ENCODE data around the gene CD40.

The CD40 gene

GRCh38 chr20:46173652-46174468, 55.7 kb downstream of the CD40 start:
- Histone ChIP-seq H3K4me2 (ENCODE audit: low read length) (no peak overlapping the region), H3K36me3 (ENCODE audit: control insufficient read depth, insufficient read depth, low read length) (no peaks in the 10 kb centered on the region), H3K4me1 (ENCODE audit: control insufficient read depth, low read depth, low read length) (no peaks in the 10 kb centered on the region), H3K27ac (ENCODE audit: low read depth, low read length) (no peak overlapping the region), H3K4ac (ENCODE audit: low read depth, low read length) (no peak overlapping the region), H2BK5ac (ENCODE audit: low read length) (no peak overlapping the region), H4K5ac (ENCODE audit: low read length) (no peak overlapping the region), H3K27me3 (ENCODE audit: insufficient read depth, low read length, poor library complexity) (peaks cover 13% of the 10 kb centered on the region), H3K79me1 (ENCODE audit: low read length) (no peaks in the 10 kb centered on the region), H3K23ac (ENCODE audit: low read length) (no peak overlapping the region), H2AK5ac (ENCODE audit: low read length) (no peak overlapping the region), H3K18ac (ENCODE audit: low read length) (no peak overlapping the region), H3K4me3 (ENCODE audit: low read length) (no peak overlapping the region), H3K79me2 (ENCODE audit: control insufficient read depth, insufficient read depth, low read length) (no peaks in the 10 kb centered on the region), H3K9ac (ENCODE audit: low read length) (no peak overlapping the region), H4K8ac (ENCODE audit: low read depth, low read length) (no peak overlapping the region), H2BK120ac (ENCODE audit: low read depth, low read length) (no peak overlapping the region), H2BK15ac (replicated peaks; ENCODE audit: low read depth) (no peak overlapping the region), H3K56ac (ENCODE audit: low read length) (no peak overlapping the region)
- no peak for DNase-seq
- no CpG with 5 or more reads among the region's 25 CpGs for WGBS (ENCODE audit: extremely low coverage, insufficient coverage, low lambda C conversion rate)

- H4K8ac ChIP-seq (ENCODE audit: low read depth, low read length), result no peak overlapping the region
- H3K27me3 ChIP-seq (ENCODE audit: insufficient read depth, low read length, poor library complexity), result peaks cover 13% of the 10 kb centered on the region
- no peaks in the 10 kb centered on the region for H3K79me2 ChIP-seq (ENCODE audit: control insufficient read depth, insufficient read depth, low read length)
- H4K5ac ChIP-seq (ENCODE audit: low read length), result no peak overlapping the region
- no CpG with 5 or more reads among the region's 77 CpGs for WGBS (ENCODE audit: extremely low coverage, insufficient coverage, low lambda C conversion rate)
- no peak overlapping the region for H2BK15ac ChIP-seq (replicated peaks; ENCODE audit: low read depth)
- H3K4ac ChIP-seq (ENCODE audit: low read depth, low read length), result no peak overlapping the region
- H3K56ac ChIP-seq (ENCODE audit: low read length), result no peak overlapping the region
- H2BK120ac ChIP-seq (ENCODE audit: low read depth, low read length), result no peak overlapping the region
- H2BK5ac ChIP-seq (ENCODE audit: low read length), result no peak overlapping the region
- no peaks in the 10 kb centered on the region for H3K4me1 ChIP-seq (ENCODE audit: control insufficient read depth, low read depth, low read length)
- DNase-seq, result peak; percentile 88
- no peaks in the 10 kb centered on the region for H3K36me3 ChIP-seq (ENCODE audit: control insufficient read depth, insufficient read depth, low read length)
- H3K4me2 ChIP-seq (ENCODE audit: low read length), result peak overlapping the region; percentile 20
- no peak overlapping the region for H3K4me3 ChIP-seq (ENCODE audit: low read length)
- no peak overlapping the region for H3K27ac ChIP-seq (ENCODE audit: low read depth, low read length)
- no peak overlapping the region for H3K23ac ChIP-seq (ENCODE audit: low read length)
- no peak overlapping the region for H2AK5ac ChIP-seq (ENCODE audit: low read length)
- no peak overlapping the region for H3K9ac ChIP-seq (ENCODE audit: low read length)
- H3K18ac ChIP-seq (ENCODE audit: low read length), result no peak overlapping the region
- no peaks in the 10 kb centered on the region for H3K79me1 ChIP-seq (ENCODE audit: low read length)
Measured at GRCh38 chr20:46174469-46175126, 56.5 kb downstream of the CD40 start.

- H3K18ac ChIP-seq (ENCODE audit: low read length), result no peak overlapping the region
- H3K4ac ChIP-seq (ENCODE audit: low read depth, low read length), result no peak overlapping the region
Measured at GRCh38 chr20:46175127-46175494, 57.0 kb downstream of the CD40 start.

GRCh38 chr20:46176739-46177378, 58.7 kb downstream of the CD40 start:
- H3K9ac ChIP-seq (ENCODE audit: low read length), result no peak overlapping the region
- no peak overlapping the region for H2AK5ac ChIP-seq (ENCODE audit: low read length)
- H3K79me1 ChIP-seq (ENCODE audit: low read length), result no peaks in the 10 kb centered on the region
- H3K27me3 ChIP-seq (ENCODE audit: insufficient read depth, low read length, poor library complexity), result peaks cover 13% of the 10 kb centered on the region
- H3K4me2 ChIP-seq (ENCODE audit: low read length), result no peak overlapping the region
- no peak overlapping the region for H3K27ac ChIP-seq (ENCODE audit: low read depth, low read length)
- H4K5ac ChIP-seq (ENCODE audit: low read length), result no peak overlapping the region
- H3K36me3 ChIP-seq (ENCODE audit: control insufficient read depth, insufficient read depth, low read length), result no peaks in the 10 kb centered on the region
- no peak overlapping the region for H3K56ac ChIP-seq (ENCODE audit: low read length)
- no peak overlapping the region for H2BK15ac ChIP-seq (replicated peaks; ENCODE audit: low read depth)
- no peak overlapping the region for H4K8ac ChIP-seq (ENCODE audit: low read depth, low read length)
- no peaks in the 10 kb centered on the region for H3K79me2 ChIP-seq (ENCODE audit: control insufficient read depth, insufficient read depth, low read length)
- DNase-seq, result no peak
- no peak overlapping the region for H3K18ac ChIP-seq (ENCODE audit: low read length)
- H3K23ac ChIP-seq (ENCODE audit: low read length), result no peak overlapping the region
- no peak overlapping the region for H3K4me3 ChIP-seq (ENCODE audit: low read length)
- no peak overlapping the region for H3K4ac ChIP-seq (ENCODE audit: low read depth, low read length)
- H2BK120ac ChIP-seq (ENCODE audit: low read depth, low read length), result no peak overlapping the region
- no peak overlapping the region for H2BK5ac ChIP-seq (ENCODE audit: low read length)
- no peaks in the 10 kb centered on the region for H3K4me1 ChIP-seq (ENCODE audit: control insufficient read depth, low read depth, low read length)
- no CpG with 5 or more reads among the region's 13 CpGs for WGBS (ENCODE audit: extremely low coverage, insufficient coverage, low lambda C conversion rate)

More at GRCh38 chr20:46175127-46175494, 57.0 kb downstream of the CD40 start:
- no peak overlapping the region for H4K5ac ChIP-seq (ENCODE audit: low read length)
- H3K4me3 ChIP-seq (ENCODE audit: low read length), result no peak overlapping the region
- peaks cover 13% of the 10 kb centered on the region for H3K27me3 ChIP-seq (ENCODE audit: insufficient read depth, low read length, poor library complexity)
- no peak overlapping the region for H4K8ac ChIP-seq (ENCODE audit: low read depth, low read length)
- no peak overlapping the region for H3K9ac ChIP-seq (ENCODE audit: low read length)
- H3K56ac ChIP-seq (ENCODE audit: low read length), result no peak overlapping the region
- H2AK5ac ChIP-seq (ENCODE audit: low read length), result no peak overlapping the region
- no CpG with 5 or more reads among the region's 4 CpGs for WGBS (ENCODE audit: extremely low coverage, insufficient coverage, low lambda C conversion rate)
- DNase-seq, result no peak
- H3K4me2 ChIP-seq (ENCODE audit: low read length), result no peak overlapping the region
- no peak overlapping the region for H2BK15ac ChIP-seq (replicated peaks; ENCODE audit: low read depth)
- no peaks in the 10 kb centered on the region for H3K79me2 ChIP-seq (ENCODE audit: control insufficient read depth, insufficient read depth, low read length)
- H3K27ac ChIP-seq (ENCODE audit: low read depth, low read length), result no peak overlapping the region
- H3K4me1 ChIP-seq (ENCODE audit: control insufficient read depth, low read depth, low read length), result no peaks in the 10 kb centered on the region
- no peaks in the 10 kb centered on the region for H3K36me3 ChIP-seq (ENCODE audit: control insufficient read depth, insufficient read depth, low read length)
- no peaks in the 10 kb centered on the region for H3K79me1 ChIP-seq (ENCODE audit: low read length)
- no peak overlapping the region for H3K23ac ChIP-seq (ENCODE audit: low read length)
- no peak overlapping the region for H2BK120ac ChIP-seq (ENCODE audit: low read depth, low read length)
- no peak overlapping the region for H2BK5ac ChIP-seq (ENCODE audit: low read length)

GRCh38 chr20:46177768-46178167, 59.7 kb downstream of the CD40 start:
- H2BK15ac ChIP-seq (replicated peaks; ENCODE audit: low read depth), result no peak overlapping the region

More at GRCh38 chr20:46177768-46178167, 59.7 kb downstream of the CD40 start:
- Histone ChIP-seq H2BK120ac (ENCODE audit: low read depth, low read length) (no peak overlapping the region), H3K18ac (ENCODE audit: low read length) (no peak overlapping the region), H3K4me3 (ENCODE audit: low read length) (no peak overlapping the region), H2AK5ac (ENCODE audit: low read length) (no peak overlapping the region), H3K27ac (ENCODE audit: low read depth, low read length) (no peak overlapping the region), H3K79me1 (ENCODE audit: low read length) (no peaks in the 10 kb centered on the region), H3K79me2 (ENCODE audit: control insufficient read depth, insufficient read depth, low read length) (no peaks in the 10 kb centered on the region), H3K4me2 (ENCODE audit: low read length) (no peak overlapping the region), H3K36me3 (ENCODE audit: control insufficient read depth, insufficient read depth, low read length) (no peaks in the 10 kb centered on the region), H3K27me3 (ENCODE audit: insufficient read depth, low read length, poor library complexity) (peaks cover 12% of the 10 kb centered on the region), H3K56ac (ENCODE audit: low read length) (peak overlapping the region; percentile 56), H3K4me1 (ENCODE audit: control insufficient read depth, low read depth, low read length) (no peaks in the 10 kb centered on the region), H4K8ac (ENCODE audit: low read depth, low read length) (no peak overlapping the region), H3K9ac (ENCODE audit: low read length) (no peak overlapping the region), H3K23ac (ENCODE audit: low read length) (no peak overlapping the region), H2BK5ac (ENCODE audit: low read length) (no peak overlapping the region), H4K5ac (ENCODE audit: low read length) (no peak overlapping the region), H3K4ac (ENCODE audit: low read depth, low read length) (no peak overlapping the region)
- no peak for DNase-seq
- no CpG with 5 or more reads among the region's 15 CpGs for WGBS (ENCODE audit: extremely low coverage, insufficient coverage, low lambda C conversion rate)

Measured in mesendoderm (in vitro differentiated cells).